HL-60 (cell line): ENCODE results near the gene EPB41L4B.

Experiments used
- DNase-seq, 2 experiments: peaks; one replicate each; pipeline ENCODE4 v3.0.0-alpha.2; 2010 to 2020; ENCODE audit warnings: low read depth in 1 of 2, low spot score in 1 of 2
- H3K27ac ChIP-seq: fragments of 250-450 bp; sonication (Bioruptor Pico); replicated peaks from 2 replicates; pipeline ENCODE4 v1.5.1; 2020; ENCODE audit warnings: mild to moderate bottlenecking, moderate library complexity
- H3K27me3 ChIP-seq: fragments of 250-450 bp; sonication (Bioruptor Pico); 2 replicates; pipeline ENCODE4 v1.5.1; 2021; ENCODE audit warnings: mild to moderate bottlenecking, moderate library complexity; ENCODE audit not compliant: insufficient read depth, poor library complexity, severe bottlenecking
- H3K4me3 ChIP-seq: replicated peaks from 2 replicates; pipeline ENCODE4 v1.5.1; 2011; ENCODE audit warnings: mild to moderate bottlenecking, control low read depth, low read length; ENCODE audit not compliant: insufficient read depth
- GABPA ChIP-seq: IDR thresholded peaks from 2 replicates; pipeline ENCODE4 v1.6.1; 2012; ENCODE audit warnings: low read depth
- POLR2AphosphoS5 ChIP-seq: IDR thresholded peaks from 2 replicates; pipeline ENCODE4 v1.6.1; 2012; ENCODE audit warnings: low read depth
- SPI1 ChIP-seq: IDR thresholded peaks from 2 replicates; pipeline ENCODE4 v1.6.1; 2012; ENCODE audit warnings: low read depth, mild to moderate bottlenecking, borderline replicate concordance
- TF ChIP-seq, protein P1 (sequence below): IDR thresholded peaks from 2 replicates; pipeline ENCODE4 v1.6.1; 2012; ENCODE audit warnings: low read depth; ENCODE audit not compliant: insufficient replicate concordance
- TF ChIP-seq, protein P2 (sequence below): IDR thresholded peaks from one replicate; pipeline ENCODE4 v1.5.1; 2011; ENCODE audit warnings: low read length, control low read depth, inconsistent platforms; ENCODE audit not compliant: insufficient read depth

Gene EPB41L4B

DNA sequence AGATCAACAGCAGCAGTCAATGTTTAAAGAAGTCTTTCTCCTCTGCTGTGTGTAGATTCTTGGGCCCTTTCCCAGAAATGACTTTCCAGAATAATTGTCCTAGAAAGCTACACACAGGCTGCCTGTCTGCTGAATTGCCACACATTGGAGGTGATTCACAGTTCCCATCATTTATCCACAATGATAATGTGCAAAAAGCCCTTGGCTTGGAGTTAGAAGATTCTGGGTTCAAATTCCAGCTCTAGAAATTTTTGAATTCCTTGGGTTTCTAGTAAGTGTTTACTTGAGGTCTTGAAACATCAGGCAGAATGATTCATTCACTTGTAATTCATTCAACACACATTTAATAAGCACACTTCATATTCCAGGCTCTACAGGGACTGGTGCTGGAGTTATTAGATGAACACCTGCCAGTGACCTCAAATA, 28.6 kb upstream of the EPB41L4B start:
- no peak for DNase-seq
- H3K27me3 ChIP-seq = no peaks in the 10 kb centered on the region
- H3K4me3 ChIP-seq = no peak overlapping the region
- no peak for TF ChIP-seq POLR2AphosphoS5
- TF ChIP-seq, protein P1, sequence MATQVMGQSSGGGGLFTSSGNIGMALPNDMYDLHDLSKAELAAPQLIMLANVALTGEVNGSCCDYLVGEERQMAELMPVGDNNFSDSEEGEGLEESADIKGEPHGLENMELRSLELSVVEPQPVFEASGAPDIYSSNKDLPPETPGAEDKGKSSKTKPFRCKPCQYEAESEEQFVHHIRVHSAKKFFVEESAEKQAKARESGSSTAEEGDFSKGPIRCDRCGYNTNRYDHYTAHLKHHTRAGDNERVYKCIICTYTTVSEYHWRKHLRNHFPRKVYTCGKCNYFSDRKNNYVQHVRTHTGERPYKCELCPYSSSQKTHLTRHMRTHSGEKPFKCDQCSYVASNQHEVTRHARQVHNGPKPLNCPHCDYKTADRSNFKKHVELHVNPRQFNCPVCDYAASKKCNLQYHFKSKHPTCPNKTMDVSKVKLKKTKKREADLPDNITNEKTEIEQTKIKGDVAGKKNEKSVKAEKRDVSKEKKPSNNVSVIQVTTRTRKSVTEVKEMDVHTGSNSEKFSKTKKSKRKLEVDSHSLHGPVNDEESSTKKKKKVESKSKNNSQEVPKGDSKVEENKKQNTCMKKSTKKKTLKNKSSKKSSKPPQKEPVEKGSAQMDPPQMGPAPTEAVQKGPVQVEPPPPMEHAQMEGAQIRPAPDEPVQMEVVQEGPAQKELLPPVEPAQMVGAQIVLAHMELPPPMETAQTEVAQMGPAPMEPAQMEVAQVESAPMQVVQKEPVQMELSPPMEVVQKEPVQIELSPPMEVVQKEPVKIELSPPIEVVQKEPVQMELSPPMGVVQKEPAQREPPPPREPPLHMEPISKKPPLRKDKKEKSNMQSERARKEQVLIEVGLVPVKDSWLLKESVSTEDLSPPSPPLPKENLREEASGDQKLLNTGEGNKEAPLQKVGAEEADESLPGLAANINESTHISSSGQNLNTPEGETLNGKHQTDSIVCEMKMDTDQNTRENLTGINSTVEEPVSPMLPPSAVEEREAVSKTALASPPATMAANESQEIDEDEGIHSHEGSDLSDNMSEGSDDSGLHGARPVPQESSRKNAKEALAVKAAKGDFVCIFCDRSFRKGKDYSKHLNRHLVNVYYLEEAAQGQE = no peak
- no peak overlapping the region for H3K27ac ChIP-seq

DNA sequence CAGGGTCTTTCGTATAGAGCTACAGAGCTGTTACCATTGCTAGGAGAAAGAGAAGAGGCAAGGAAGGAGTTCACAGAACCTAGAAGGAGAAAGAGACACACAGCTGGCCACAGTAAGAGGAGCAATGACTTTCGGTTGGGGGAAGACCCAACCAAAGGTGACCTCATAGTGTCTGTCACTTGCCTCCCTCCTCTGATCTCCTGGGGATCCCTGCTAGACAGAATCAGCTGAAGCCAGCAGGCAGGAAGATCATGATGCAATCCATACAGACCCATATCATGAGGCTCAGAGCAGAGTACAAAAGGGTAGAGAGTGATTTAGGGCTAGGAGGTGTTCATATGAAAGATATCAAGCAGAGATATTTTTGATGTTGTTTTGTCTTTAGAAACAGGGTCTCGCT, 26.0 kb upstream of the EPB41L4B start:
- DNase-seq = no peak
- Histone ChIP-seq H3K4me3 (no peak overlapping the region), H3K27ac (no peak overlapping the region), H3K27me3 (no peaks in the 10 kb centered on the region)
- TF ChIP-seq, protein P2, sequence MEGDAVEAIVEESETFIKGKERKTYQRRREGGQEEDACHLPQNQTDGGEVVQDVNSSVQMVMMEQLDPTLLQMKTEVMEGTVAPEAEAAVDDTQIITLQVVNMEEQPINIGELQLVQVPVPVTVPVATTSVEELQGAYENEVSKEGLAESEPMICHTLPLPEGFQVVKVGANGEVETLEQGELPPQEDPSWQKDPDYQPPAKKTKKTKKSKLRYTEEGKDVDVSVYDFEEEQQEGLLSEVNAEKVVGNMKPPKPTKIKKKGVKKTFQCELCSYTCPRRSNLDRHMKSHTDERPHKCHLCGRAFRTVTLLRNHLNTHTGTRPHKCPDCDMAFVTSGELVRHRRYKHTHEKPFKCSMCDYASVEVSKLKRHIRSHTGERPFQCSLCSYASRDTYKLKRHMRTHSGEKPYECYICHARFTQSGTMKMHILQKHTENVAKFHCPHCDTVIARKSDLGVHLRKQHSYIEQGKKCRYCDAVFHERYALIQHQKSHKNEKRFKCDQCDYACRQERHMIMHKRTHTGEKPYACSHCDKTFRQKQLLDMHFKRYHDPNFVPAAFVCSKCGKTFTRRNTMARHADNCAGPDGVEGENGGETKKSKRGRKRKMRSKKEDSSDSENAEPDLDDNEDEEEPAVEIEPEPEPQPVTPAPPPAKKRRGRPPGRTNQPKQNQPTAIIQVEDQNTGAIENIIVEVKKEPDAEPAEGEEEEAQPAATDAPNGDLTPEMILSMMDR = no peak
- no peak for TF ChIP-seq POLR2AphosphoS5
- no peak for TF ChIP-seq SPI1
- TF ChIP-seq GABPA = no peak
- TF ChIP-seq, protein P1 = no peak

DNA sequence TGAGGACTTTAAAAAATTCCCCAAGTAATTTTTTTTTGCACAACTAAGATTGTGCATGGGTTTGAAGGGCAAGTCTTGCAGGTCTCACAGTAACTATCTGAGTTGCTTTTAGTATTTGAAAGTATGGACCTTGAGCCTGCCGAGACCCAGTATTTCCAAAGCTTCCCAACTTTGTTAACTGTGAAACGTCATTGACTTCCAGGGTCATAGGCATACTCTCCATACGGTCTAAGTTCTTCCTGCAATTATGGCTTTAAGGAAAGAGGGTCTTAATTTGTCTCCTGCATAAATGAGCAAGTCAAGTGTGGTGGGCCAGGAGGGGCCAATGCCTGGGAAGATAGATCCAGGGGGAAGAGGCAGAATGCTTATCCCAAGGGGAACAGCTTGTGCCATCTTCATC, 24.0 kb upstream of the EPB41L4B start:
- TF ChIP-seq POLR2AphosphoS5 (no peak), GABPA (no peak), SPI1 (no peak)
- TF ChIP-seq, protein P2 = no peak
- TF ChIP-seq, protein P1 = no peak
- no peak for DNase-seq
- Histone ChIP-seq H3K27ac (no peak overlapping the region), H3K27me3 (no peaks in the 10 kb centered on the region), H3K4me3 (no peak overlapping the region)

DNA sequence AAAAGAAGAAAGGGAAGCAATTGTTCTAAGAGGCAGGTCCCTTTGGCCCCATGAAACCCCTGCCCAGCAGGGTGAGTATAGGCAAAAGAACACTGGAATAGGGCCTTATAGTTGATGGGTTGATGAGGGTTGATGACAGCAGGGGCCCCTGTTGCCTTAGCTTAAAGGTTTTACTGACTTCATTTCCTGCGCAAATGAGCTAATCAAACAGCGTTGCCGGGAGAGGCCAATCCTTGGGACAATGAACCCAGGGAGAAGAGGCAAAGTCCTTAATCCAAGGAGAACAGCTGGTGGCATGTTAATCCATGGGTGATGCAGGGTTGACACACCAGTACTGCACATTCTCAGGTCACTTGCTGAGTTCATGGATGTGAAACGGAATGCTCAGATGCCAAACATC, 22.0 kb upstream of the EPB41L4B start:
- TF ChIP-seq SPI1 (no peak), POLR2AphosphoS5 (no peak), GABPA (no peak)
- TF ChIP-seq, protein P1 = no peak
- TF ChIP-seq, protein P2 = no peak
- no peak for DNase-seq
- no peak overlapping the region for H3K27ac ChIP-seq
- H3K4me3 ChIP-seq = no peak overlapping the region
- no peaks in the 10 kb centered on the region for H3K27me3 ChIP-seq
